Measurements from ENCODE around the gene PHB1. TPM values are rescaled to one million over a fixed set of nuclear protein-coding genes. Genes with fewer than 3 reads are reported as not detected.
A peak's percentile ranks its signal among the peaks of the same experiment; 100 is the strongest.
"Not testable (repeated sequence)": the region's sequence is repeated elsewhere in the genome, so short reads cannot be mapped to it uniquely, and the experiment has no call there.

Gene PHB1
- total RNA-seq, 1 donor from 2014 or later, result 172 TPM

DNA sequence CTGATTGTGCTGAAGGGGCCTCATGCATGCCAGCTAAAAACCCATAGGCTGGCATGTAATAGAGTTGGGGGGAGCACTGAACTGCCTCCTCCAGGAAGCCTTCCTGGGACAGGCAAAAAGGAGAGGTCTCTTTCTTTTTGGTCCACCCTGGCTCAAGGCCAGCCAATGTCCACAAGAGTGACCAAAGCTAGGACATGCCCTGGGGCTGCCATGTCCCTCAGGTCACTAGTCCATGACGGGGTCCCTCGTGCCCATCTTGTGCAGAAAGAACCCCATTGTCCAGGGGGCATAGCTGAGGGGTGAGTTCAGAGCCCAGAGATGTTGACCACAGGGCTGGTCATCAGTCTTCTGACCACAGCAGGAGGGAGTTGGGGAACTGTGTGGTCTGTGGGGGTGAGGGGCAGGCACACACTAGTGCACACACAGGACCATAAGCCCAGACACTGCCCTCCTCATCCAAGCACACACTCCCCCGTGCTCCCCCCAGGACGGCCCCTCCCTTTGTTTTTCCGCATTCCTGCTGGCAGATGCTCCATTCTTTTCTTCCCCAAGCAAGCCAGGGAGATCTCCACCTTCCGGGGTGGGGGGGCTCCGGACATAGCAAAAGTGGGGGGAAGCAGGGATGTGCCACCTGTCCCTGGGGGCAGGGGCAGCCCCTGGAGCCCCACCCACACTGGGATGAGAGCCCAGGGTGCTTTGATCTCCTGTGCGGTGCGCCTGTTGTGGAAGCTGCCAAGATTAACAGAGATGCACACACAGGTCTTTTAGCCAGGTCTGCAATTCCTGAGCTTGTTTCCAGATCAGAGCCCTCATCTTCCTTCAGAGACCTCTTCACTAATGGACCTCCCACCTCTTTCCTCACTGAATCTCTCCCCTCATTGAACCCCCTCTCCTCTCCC, 25.2 kb upstream of the PHB1 start:
- no peak for DNase-seq (ENCODE audit: low spot score)

GRCh38 chr17:49439305-49439672, 24.6 kb upstream of the PHB1 start:
- DNase-seq (ENCODE audit: low spot score), result no peak

DNA sequence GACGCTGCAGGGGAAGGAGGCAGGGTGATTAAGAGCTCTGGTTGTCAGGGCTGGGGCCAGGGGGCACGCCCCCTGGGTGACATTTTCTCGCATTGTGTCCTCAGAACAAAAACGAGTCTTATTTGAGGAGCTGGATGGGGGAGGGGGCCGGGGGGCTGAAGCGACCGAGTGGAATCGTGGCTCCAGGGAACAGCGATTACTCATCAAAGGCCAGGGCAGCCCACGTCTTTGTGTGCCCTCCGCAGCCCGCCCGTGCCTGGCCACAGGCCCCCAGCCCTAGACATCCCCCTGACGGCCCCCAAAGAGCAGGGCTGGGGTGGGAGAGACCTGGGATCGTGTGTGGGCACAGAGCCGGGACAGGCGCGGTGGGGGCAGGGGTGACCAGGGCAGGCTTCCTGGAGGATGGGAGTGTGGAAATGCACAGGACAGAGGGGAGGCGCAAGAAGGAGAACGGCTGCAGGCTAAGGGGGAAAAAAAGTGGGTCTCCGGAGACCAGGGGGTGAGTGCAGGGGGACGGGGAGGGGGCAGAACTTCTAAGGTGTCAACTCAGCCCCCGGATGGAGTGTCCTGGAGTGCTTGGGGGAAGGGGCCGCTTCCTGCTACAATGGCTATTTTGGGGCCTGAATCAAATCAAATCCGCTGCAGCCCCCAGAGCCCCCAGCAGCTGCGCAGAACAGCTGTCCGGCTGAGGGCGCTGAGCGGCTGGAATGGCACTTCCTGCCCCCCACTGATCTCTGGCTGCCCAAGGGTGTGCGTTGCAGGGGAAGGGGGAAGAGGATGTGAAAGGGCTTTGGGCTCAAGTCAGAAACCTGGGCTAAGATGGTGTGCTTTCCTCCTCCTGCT, 24.0 kb upstream of the PHB1 start:
- DNase-seq (ENCODE audit: low spot score), result no peak

- no peak for DNase-seq (ENCODE audit: low spot score)
Measured at GRCh38 chr17:49437696-49438435, 23.2 kb upstream of the PHB1 start.

- no peak for DNase-seq (ENCODE audit: low spot score)
Measured at GRCh38 chr17:49436174-49436573, 21.5 kb upstream of the PHB1 start.

- DNase-seq (ENCODE audit: low spot score), result no peak
Measured at GRCh38 chr17:49435671-49436029, 21.0 kb upstream of the PHB1 start.

DNA sequence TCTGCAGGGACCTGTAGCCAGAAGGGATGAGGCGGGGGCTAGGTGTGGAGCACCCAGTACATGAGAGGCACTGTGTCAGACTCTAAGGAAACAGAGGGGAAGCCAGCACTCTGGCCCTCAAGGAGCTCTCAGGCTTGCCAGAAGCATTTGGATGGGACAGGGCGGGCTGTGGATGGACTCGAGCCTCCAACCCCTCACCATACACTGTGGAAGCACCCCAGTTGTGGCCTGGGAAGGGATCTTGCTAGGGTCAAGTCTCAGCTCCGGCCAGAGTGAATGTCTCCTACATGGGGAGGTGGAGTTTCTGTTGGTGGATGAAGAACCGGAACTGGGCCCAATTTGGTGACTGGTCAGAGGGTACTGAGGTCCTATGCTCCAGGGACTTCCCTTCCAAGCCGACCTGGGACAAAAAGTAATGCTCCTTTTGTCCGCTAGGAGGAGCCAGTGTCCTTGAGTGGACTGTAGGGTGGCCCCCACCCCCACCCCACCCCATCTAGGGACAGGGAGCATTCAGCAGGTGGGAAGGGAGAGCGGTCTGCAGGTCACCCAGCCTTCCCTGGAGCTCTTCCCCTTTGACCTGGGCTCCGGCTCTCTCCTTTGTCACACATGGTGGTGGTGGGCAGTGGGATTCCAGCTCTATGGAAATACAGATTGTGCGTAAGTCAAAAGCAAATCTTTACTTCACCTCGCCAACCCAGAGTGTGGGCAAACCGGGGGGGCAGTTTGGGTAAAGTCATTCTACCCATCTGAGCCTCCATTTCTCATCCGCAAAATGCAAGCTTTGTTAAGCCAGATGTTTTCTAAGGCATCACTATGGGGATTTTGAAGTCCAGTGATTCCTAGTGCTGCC, 20.4 kb upstream of the PHB1 start:
- DNase-seq (ENCODE audit: low spot score), result no peak

DNA sequence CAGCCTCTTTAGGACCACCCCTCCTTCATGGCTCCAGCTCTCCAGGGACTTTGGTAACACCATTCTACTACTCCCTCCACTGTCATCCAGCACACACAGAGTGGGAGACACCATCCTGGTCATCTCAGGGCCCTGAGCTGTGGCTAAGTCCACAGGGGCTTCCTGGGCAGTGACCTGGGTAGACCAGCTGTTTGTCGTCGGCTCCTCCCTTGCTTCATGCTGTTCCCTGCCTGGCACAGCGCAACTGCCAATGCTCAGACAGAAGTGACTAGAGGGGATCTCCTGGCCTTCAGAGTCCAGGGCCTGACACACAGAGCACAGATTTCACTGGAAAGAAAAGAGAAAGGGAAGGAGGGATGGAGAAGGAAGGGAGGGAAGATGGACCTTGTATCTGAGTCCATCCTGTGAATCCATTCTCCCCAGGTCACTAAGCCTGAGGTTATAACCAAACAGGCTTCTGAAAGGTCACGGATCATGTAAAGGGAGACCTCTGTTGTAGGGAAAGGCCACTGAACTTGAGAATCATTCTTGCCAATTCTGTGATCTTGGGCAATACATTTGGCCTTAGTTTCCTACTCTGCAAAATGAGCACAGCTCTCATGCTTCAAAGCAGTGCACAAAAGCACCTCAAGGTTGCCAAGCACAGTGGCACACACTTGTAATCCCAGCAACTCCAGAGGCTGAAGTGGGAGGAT, 18.5 kb upstream of the PHB1 start:
- DNase-seq (ENCODE audit: low spot score), result no peak

DNA sequence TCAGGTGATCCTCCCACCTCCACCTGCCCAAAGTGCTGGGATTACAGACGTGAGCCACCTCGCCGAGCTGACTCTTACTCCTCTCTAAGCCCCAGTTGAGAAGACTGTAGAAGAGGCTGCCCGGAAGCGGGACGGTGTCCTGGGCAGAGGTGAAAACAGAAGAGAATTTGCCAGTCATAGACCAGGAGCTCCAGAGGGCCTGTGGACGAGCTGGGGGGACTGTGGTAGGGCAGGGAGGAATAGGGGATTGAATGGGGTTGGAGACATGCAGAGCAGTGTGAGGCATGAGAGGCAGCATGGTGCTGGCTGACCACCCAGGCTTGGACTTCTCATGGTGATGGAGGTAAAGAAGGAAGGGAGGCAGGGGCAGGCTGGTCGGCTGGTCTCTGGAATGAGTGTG, 17.1 kb upstream of the PHB1 start:
- DNase-seq (ENCODE audit: low spot score), result no peak

GRCh38 chr17:49425004-49425286, 10.3 kb upstream of the PHB1 start:
- no peak for DNase-seq (ENCODE audit: low spot score)

DNA sequence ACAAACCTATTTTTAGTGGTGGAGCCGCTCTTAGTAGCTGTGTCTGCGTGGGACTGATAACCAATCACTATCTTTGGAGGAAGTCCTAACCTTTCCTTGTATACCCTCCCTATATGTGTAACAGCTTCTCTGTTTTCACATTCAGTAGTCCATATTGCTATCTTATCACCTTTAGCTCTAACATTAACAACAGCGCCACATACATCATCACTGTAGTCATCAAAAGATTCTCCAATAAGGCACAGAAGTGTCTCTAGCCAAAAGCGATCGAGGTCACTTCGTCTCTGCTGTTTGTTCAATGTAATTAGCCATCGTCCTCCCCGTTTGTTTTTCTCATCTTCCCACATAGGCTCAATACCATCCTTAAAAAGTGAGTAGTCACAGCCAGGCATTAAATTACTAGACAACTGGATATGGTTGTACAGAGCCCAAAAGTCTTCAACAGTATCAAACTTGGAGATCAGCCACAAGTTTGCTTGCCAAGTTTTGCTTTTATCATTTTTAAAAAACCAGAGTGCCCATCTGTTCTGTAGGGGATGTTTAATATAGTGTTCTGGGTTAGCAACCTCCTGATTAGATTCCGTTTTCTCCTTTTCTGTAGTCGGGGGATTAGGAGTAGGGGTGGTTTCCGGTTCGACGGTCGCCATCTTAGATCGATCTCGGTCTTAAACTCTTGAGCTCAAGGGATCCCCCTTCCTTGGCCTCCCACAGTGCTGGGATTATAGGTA, 9.8 kb upstream of the PHB1 start:
- not testable (repeated sequence) for DNase-seq (ENCODE audit: low spot score)

GRCh38 chr17:49422714-49423113, 8.0 kb upstream of the PHB1 start:
- DNase-seq (ENCODE audit: low spot score), result no peak

DNA sequence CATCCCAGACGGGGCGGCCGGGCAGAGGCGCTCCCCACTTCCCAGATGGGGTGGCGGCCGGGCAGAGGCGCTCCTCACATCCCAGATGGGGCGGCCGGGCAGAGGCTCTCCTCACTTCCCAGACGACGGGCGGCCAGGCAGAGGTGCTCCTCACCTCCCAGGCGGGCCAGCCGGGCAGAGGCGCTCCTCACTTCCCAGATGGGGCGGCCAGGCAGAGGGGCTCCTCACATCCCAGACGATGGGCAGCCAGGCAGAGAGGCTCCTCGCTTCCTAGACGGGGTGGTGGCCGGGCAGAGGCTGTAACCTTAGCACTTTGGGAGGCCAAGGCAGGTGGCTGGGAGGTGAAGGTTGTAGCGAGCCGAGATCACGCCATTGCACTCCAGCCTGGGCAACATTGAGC, 5.1 kb upstream of the PHB1 start:
- DNase-seq (ENCODE audit: low spot score), result not testable (repeated sequence)

- DNase-seq (ENCODE audit: low spot score), result not testable (repeated sequence)
Measured at GRCh38 chr17:49418754-49419740, 4.4 kb upstream of the PHB1 start.

DNA sequence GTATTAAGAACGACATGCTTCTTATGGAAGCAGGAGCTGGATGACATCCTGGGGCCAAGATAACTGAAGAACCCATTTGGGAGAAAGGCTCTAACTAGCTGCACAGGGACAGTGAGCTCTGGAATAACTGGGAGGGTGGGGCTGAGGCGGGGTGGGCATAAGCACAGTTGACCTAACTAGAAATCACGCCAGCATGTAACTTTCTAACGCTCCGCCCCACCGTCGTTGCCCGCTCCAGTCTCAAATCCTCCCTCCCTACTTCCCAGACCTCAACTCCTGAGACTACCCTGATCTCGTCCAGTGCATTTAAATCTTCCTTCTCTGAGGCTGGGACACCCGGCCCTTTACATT, 436 bp downstream of the PHB1 start:
- DNase-seq (ENCODE audit: low spot score), result no peak

- DNase-seq (ENCODE audit: low spot score), result no peak
Measured at GRCh38 chr17:49409066-49409465, 5.6 kb downstream of the PHB1 start.

- DNase-seq (ENCODE audit: low spot score), result peak; percentile 77
Measured at GRCh38 chr17:49407981-49408501, 6.6 kb downstream of the PHB1 start.

DNA sequence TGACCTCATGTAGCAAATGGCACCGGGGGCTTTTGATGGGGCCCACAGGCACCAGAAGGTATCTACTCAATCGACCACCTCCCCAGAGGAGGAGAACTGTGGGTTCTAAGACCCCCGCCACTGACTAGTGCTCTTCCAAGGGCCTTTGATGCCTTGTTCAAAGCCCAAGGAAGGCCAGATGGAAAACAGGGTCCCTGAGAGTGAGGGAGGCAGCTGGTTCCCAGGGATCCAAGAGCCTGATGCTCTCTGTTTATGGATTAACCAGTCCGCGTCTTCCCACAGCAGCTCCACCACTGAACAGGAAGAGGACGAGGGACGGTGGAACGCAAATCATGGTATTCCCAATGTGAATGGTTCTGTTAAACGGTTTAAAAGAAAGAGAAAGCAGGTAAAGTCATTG, 7.6 kb downstream of the PHB1 start:
- DNase-seq (ENCODE audit: low spot score), result peak; percentile 13

All from ureter (tissue), 1 donor.